NT2/D1 (cell line): ENCODE data around the gene CCL2.

ENCODE experiments used
- DNase-seq: peaks from one replicate; pipeline ENCODE4 v3.0.0-alpha.2; 2011; ENCODE audit warnings: low read depth, low spot score
- H3K27me3 ChIP-seq: 2 replicates; pipeline ENCODE4 v1.6.0; 2011; ENCODE audit warnings: mild to moderate bottlenecking; ENCODE audit not compliant: insufficient read length, insufficient read depth
- H3K36me3 ChIP-seq: 2 replicates; pipeline ENCODE4 v1.6.1; 2011; ENCODE audit warnings: mild to moderate bottlenecking, low read length, mixed read lengths; ENCODE audit not compliant: insufficient read depth, insufficient read length
- H3K4me1 ChIP-seq: 2 replicates; pipeline ENCODE4 v1.5.1; 2011; ENCODE audit not compliant: insufficient read depth, insufficient read length
- H3K4me3 ChIP-seq: 2 replicates; pipeline ENCODE4 v1.5.1; 2011; ENCODE audit warnings: low read depth; ENCODE audit not compliant: insufficient read length
- H3K9ac ChIP-seq: 2 replicates; pipeline ENCODE4 v1.6.0; 2011; ENCODE audit warnings: low read depth; ENCODE audit not compliant: insufficient read length
- H3K9me3 ChIP-seq: 2 replicates; pipeline ENCODE4 v1.5.1; 2011; ENCODE audit warnings: mild to moderate bottlenecking, low read length; ENCODE audit not compliant: insufficient read depth
- SUZ12 ChIP-seq: IDR thresholded peaks from 2 replicates; pipeline ENCODE4 v1.6.1; 2011; ENCODE audit not compliant: insufficient read length, insufficient read depth; ENCODE audit errors: extremely low read depth
- YY1 ChIP-seq: IDR thresholded peaks from 2 replicates; pipeline ENCODE4 v1.6.1; 2011; ENCODE audit not compliant: insufficient read length, insufficient read depth
- ZNF274 ChIP-seq: IDR thresholded peaks from 2 replicates; pipeline ENCODE4 v1.6.1; 2011; ENCODE audit warnings: mild to moderate bottlenecking, low read depth, low read length

The CCL2 gene

DNA sequence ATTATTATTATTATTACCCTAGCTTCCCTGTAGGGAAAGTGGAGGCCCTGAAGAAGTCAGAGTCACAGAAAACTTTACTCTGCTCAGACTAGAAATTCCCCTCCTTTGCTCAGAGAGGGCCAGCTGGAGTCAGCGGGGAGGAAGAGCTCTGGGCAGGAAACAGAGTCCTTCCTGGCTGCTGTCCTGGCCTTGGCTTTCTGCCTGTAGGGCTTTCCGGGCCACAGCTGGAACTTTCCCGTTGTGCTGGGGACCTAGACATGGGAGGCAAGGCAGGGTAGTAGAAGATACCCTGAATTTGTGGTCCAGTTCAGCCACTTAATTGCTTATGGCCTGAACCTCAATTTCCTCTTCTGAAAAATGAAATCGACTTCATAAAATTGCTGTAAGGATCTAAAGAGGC is 14.0 kb upstream of the CCL2 start:
- Histone ChIP-seq H3K27me3 (no peaks in the 10 kb centered on the region), H3K9ac (no peak overlapping the region), H3K4me1 (peaks cover 2% of the 10 kb centered on the region), H3K4me3 (no peak overlapping the region), H3K9me3 (no peaks in the 10 kb centered on the region), H3K36me3 (no peaks in the 10 kb centered on the region)
- DNase-seq: no peak
- TF ChIP-seq SUZ12: no peak
- no peak for TF ChIP-seq ZNF274
- no peak for TF ChIP-seq YY1

DNA sequence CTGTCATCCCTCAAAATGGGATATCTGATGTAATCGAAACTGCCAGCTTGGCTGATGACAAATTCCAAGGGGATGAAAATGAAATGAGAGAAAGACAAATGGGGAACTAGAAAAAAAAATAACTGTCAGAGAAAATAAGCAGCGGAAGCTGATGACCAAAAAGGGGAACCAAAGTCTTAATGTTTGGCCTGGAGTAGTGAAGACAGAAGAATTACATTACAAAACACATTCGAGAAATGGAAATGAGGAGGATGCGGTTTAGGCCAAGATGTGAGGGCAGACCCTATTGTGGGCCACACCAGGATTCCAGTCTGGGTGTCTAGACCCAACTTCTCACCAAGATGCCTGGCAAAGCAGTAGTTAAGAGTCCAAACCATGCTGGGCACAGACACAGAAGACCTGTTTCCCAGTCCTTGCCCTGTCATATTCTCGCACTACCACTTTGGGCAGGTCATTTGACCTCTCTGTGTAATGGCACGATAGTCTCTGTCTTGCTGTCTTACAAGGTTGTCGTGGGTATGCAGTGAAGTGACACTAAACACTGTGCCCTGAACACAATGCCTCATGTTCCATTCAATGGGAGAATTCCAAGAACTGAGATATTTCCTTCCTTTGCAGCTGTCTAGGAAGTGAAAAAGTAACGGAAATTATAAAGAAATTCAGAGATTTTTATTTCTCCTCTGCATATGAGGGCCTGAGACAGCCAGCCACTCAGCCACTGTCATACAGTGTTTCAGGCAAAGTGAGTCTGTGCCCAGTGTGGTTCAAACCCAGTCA is 12.3 kb upstream of the CCL2 start:
- H3K27me3 ChIP-seq: no peaks in the 10 kb centered on the region
- TF ChIP-seq YY1 (no peak), ZNF274 (no peak), SUZ12 (no peak)
- no peak for DNase-seq
- H3K9me3 ChIP-seq: no peaks in the 10 kb centered on the region
- H3K36me3 ChIP-seq: no peaks in the 10 kb centered on the region
- H3K4me3 ChIP-seq: no peak overlapping the region
- no peak overlapping the region for H3K9ac ChIP-seq
- H3K4me1 ChIP-seq: peaks cover 2% of the 10 kb centered on the region

DNA sequence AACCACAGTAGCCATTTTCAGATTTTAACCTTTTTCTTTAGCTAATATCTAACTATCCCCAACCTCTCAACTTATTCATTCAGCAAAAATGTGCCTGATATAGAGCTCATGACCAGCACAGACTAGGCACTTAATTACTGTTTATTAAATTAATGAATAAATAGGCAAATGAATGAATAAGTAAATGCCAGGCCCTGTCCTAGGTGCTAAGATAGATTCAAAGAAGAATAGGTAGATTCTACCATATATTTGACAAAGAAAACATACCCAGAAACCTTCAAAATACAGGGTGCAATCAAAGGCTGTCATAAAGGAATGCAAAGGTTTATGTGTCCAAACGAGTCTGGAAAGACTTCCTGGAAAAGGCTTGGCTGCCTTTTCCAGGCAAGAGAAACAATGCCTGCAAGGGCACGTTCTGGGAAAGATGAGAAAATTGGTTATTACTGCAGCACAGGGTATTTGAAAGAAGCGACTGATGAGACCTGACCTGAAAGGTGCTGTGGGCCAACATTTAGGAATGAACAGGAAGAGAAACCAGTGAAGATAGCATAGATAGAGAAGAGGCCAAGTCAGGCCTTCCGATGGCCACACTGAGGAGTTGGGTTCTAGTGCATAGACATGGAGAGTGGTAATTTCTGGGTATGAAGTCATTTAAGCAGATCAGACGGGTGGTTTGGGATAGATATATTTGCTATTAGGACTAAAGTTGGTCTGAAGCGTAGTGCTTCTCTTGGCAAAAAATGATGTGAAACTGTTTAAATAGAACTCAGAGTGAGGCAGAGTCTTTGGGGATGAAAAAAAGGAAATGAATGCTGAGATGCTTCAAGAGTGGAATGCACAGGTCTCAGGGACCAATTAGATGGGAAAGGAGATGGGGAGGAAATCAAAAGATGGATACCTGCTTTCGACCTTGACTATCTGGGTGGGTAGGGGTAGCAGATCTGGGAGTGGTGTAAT is 11.4 kb upstream of the CCL2 start:
- H3K9me3 ChIP-seq: no peaks in the 10 kb centered on the region
- no peak overlapping the region for H3K4me3 ChIP-seq
- H3K27me3 ChIP-seq: no peaks in the 10 kb centered on the region
- H3K36me3 ChIP-seq: no peaks in the 10 kb centered on the region
- no peak overlapping the region for H3K9ac ChIP-seq
- TF ChIP-seq ZNF274 (no peak), SUZ12 (no peak), YY1 (no peak)
- peaks cover 2% of the 10 kb centered on the region for H3K4me1 ChIP-seq
- DNase-seq: no peak

DNA sequence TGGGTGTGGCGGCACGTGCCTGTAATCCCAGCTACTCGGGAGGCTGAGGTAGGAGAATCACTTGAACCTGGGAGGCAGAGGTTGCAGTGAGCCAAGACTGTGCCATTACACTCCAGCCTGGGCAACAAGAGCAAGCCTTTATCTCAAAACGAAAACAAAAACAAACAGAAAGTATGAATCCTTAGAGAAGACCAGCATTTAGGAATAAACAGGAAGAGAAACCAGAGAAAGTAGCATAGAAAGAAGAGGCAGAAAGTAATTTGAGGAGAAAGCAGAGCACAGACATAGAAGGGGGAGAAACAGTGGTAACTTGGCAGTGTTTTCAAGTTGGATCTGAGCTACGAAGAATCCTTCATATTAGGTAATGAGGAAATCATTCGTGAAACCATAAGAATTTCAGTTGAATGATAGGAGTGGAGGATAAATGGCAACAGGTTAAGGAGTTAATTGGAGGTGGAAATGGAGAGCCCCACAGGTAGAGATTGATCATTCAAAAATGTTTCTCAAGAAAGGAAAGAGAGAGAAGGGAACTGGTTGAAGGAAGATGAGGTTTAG is 9.7 kb upstream of the CCL2 start:
- TF ChIP-seq YY1 (no peak), ZNF274 (no peak), SUZ12 (no peak)
- Histone ChIP-seq H3K4me3 (no peak overlapping the region), H3K9ac (no peak overlapping the region), H3K27me3 (no peaks in the 10 kb centered on the region), H3K9me3 (no peaks in the 10 kb centered on the region), H3K36me3 (no peaks in the 10 kb centered on the region), H3K4me1 (peaks cover under 1% of the 10 kb centered on the region)
- DNase-seq: no peak

DNA sequence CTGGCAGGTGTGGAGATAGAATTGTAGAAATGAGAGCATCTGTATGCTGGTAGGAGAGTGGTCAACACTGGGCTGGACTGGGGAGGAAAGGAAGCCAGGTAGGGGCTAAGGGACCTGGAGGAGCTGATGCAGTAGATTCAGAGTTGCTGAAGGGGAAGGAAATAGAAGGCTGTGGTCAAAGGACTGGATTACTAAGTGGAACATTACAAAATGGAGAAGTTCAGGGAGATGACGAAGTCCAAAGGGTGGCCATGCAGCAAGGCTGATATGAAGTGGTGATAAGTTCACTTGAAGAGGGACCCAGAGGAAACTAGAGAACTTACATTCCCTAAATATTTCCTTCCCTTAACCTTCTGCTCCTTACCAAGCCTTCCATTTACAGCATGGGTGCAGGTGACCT is 8.6 kb upstream of the CCL2 start:
- DNase-seq: no peak
- TF ChIP-seq YY1 (no peak), ZNF274 (no peak), SUZ12 (no peak)
- no peaks in the 10 kb centered on the region for H3K9me3 ChIP-seq
- H3K4me3 ChIP-seq: no peak overlapping the region
- H3K27me3 ChIP-seq: no peaks in the 10 kb centered on the region
- H3K36me3 ChIP-seq: no peaks in the 10 kb centered on the region
- no peak overlapping the region for H3K9ac ChIP-seq
- peaks cover 4% of the 10 kb centered on the region for H3K4me1 ChIP-seq

DNA sequence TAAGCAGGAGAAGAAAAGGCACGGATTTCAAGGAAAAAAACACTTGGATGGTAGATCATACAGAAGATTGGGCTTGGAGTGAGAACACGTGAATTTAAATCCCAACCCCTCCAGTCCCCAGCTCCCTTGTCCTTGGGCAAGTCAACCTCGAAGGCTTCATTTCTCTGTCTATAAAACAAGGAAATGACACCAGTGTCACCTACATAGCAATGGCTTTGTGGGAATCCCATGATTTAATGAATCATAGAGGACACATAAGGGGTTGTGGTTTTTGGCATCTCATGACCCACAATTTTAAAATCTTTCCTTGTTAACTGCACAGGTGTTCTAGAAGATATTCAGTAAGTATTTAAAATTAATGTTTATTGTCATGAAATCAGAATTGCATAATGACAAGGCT is 8.2 kb upstream of the CCL2 start:
- H3K9ac ChIP-seq: no peak overlapping the region
- H3K4me3 ChIP-seq: no peak overlapping the region
- peaks cover 4% of the 10 kb centered on the region for H3K4me1 ChIP-seq
- TF ChIP-seq YY1: no peak
- no peak for TF ChIP-seq SUZ12
- no peak for TF ChIP-seq ZNF274
- no peak for DNase-seq
- no peaks in the 10 kb centered on the region for H3K27me3 ChIP-seq
- no peaks in the 10 kb centered on the region for H3K36me3 ChIP-seq
- H3K9me3 ChIP-seq: no peaks in the 10 kb centered on the region

DNA sequence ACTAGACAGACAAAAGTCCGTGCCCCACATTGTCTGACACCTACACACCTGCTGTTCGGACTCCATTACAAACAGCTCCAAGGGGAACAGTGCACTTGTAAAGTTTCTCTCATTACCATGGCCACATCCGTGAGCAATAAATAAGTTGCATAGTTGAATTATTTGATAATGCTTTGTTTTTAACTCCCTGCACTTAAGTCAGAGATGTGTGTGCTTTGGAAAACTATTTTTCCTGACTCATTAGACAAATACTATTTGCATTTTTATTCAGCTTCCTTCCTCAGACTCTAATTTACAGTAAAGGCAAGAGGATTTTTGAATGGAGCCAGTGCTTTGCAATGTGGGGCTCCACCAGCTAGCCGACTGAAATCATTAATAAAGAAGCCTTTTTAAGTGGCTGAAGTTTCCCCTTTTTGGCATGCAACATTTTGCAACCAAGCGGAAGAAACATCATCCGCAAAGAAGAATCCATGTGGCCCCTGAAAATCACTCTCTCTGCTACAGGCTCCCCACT is 6.5 kb upstream of the CCL2 start:
- Histone ChIP-seq H3K9ac (no peak overlapping the region), H3K27me3 (no peaks in the 10 kb centered on the region), H3K36me3 (no peaks in the 10 kb centered on the region), H3K4me1 (peaks cover 4% of the 10 kb centered on the region), H3K4me3 (no peak overlapping the region), H3K9me3 (no peaks in the 10 kb centered on the region)
- TF ChIP-seq ZNF274 (no peak), YY1 (no peak), SUZ12 (no peak)
- no peak for DNase-seq
